ENCODE measurements around the gene TSPAN14. TPM values are rescaled to one million over a fixed set of nuclear protein-coding genes. Genes with fewer than 3 reads are reported as not detected.
A peak's percentile ranks its signal among the peaks of the same experiment; 100 is the strongest.

Gene TSPAN14
- polyA plus RNA-seq, 12 donors, result 30.9 to 65.8 (median 43.8) TPM; not detected in 1

- peak; percentile 26 for DNase-seq
These were observed 128.3 kb downstream of the TSPAN14 start for GRCh38 chr10:80582286-80582960.

Other genes with a start within 250 kb of the TSPAN14 start
- 100 to 1,000 TPM in 6 of 12 donors, 10 to 100 TPM in 5, not detected in 1; 80.0 to 143 (median 100) TPM for gene ANXA11, start 248.8 kb upstream of the TSPAN14 start, polyA plus RNA-seq (ENCODE audit: insufficient read length in 12 of 12)
- gene MAT1A, start 164.7 kb upstream of the TSPAN14 start, polyA plus RNA-seq (ENCODE audit: insufficient read length in 12 of 12), result 1 to 10 TPM in 1 of 12 donors, under 1 TPM in 6, not detected in 5; 0.06 to 1.1 (median 0.09) TPM
- gene DYDC1, start 97.6 kb upstream of the TSPAN14 start, polyA plus RNA-seq (ENCODE audit: insufficient read length in 12 of 12), result not detected
- under 1 TPM in 3 of 12 donors, not detected in 9; 0.09 to 0.22 (median 0.13) TPM for gene DYDC2, start 97.5 kb upstream of the TSPAN14 start, polyA plus RNA-seq (ENCODE audit: insufficient read length in 12 of 12)
- 100 to 1,000 TPM in 2 of 12 donors, 10 to 100 TPM in 10; 73.4 to 838 (median 87.9) TPM for gene PRXL2A, start 45.8 kb upstream of the TSPAN14 start, polyA plus RNA-seq (ENCODE audit: insufficient read length in 12 of 12)
- under 1 TPM in 7 of 12 donors, not detected in 5; 0.05 to 0.23 (median 0.10) TPM for gene SH2D4B, start 83.6 kb downstream of the TSPAN14 start, polyA plus RNA-seq (ENCODE audit: insufficient read length in 12 of 12)